Measurements from ENCODE around the gene PLD1.

The PLD1 gene

DNA sequence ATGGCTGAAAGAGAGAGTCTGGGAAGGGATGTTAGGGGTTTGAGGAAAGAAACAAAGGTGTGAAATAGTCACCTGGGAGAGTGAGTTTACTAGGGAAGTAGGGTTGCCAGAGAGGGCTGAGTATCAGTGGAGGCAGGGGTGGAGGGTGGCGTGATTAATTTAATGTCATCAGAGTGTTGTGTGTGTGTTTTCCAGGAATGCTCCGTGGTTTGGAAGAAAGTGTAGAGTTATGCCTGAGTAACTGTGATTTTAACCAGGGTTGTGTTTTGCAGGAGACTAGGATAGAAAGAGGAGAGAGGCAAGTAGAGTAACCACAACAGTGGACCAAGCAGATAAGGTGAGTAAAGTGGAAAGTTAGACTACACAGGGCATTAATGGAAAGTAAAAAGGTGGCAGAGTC is 27.2 kb downstream of the PLD1 start:
- intact Hi-C loops (cut with DNase I): no loop called here
- DNase-seq: no peak

GRCh38 chr3:171782617-171783016 is 27.7 kb downstream of the PLD1 start:
- intact Hi-C loops (cut with DNase I): no loop called here
- no peak for DNase-seq

DNA sequence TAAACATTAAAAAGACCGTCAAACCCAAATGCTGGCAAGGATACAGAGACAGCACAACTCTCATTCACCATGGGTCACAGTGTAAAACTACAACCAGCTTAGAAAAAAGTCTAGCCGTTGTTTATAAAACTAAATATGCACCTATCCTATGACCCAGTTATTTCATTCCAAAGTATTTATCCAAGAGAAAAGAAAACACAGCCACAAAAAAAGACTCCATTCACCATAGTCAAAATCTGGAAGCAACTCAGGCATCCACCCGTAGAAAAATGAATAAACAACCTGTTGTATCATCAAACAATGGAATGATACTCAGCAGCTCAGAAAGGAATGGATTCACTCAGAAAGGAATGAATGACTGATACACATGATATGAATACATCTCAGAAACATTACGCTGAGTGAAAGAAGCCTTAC is 28.6 kb downstream of the PLD1 start:
- intact Hi-C loops (cut with DNase I): no loop called here
- DNase-seq: no peak

GRCh38 chr3:171778493-171778892 is 31.8 kb downstream of the PLD1 start:
- DNase-seq: peak in 3 of 42 donors; percentile 22 to 61 (median 50)
- intact Hi-C loops (cut with DNase I): loop anchor here (10.0 kb wide), 2 partner anchors 74 to 824 kb away; no protein-coding TSS in a partner anchor

- intact Hi-C loops (cut with DNase I): loop anchor here (10.0 kb wide), 2 partner anchors 73 to 823 kb away; no protein-coding TSS in a partner anchor
These were observed 32.7 kb downstream of the PLD1 start for GRCh38 chr3:171777596-171777995.

GRCh38 chr3:171776839-171777583 is 33.3 kb downstream of the PLD1 start:
- intact Hi-C loops (cut with DNase I): loop anchor here (10.0 kb wide), 2 partner anchors 72 to 822 kb away; no protein-coding TSS in a partner anchor
- DNase-seq: peak in 1 of 42 donors; percentile 54

More at GRCh38 chr3:171777596-171777995, 32.7 kb downstream of the PLD1 start:
- no peak for DNase-seq

GRCh38 chr3:171776411-171776810 is 33.9 kb downstream of the PLD1 start:
- intact Hi-C loops (cut with DNase I): loop anchor here (10.0 kb wide), 2 partner anchors 72 to 822 kb away; no protein-coding TSS in a partner anchor
- DNase-seq: peak in 39 of 42 donors; percentile 44 to 88 (median 69)

GRCh38 chr3:171775943-171776342 is 34.3 kb downstream of the PLD1 start:
- intact Hi-C loops (cut with DNase I): loop anchor here (10.0 kb wide), 2 partner anchors 71 to 821 kb away; no protein-coding TSS in a partner anchor
- DNase-seq: peak in 3 of 42 donors; percentile 20 to 65 (median 42)

DNA sequence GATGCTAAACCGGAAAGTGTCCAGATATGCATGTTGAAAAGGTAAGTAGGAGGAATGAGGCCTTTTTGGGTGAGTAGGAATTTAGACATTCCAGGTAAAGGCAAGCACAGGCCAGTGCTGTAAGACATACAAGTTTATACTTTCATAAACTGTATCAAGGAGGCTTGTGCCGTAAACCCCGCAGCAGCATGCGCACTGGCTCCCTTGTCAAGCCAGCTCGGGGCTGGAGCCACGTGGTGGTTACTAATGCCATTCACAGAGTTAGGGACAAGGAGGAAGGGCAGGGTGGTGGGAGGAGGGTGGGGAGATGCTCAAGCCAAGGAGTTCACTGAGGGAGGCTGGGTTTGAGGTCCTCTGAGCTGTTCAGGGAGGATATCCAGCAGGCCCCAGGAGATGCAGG is 35.8 kb downstream of the PLD1 start:
- DNase-seq: peak; percentile 30 to 93 (median 75)
- intact Hi-C loops (cut with DNase I): loop anchor here (10.0 kb wide), 2 partner anchors 70 to 820 kb away; no protein-coding TSS in a partner anchor

GRCh38 chr3:171772427-171773056 is 37.7 kb downstream of the PLD1 start:
- intact Hi-C loops (cut with DNase I): loop anchor here (10.0 kb wide), 2 partner anchors 68 to 818 kb away; no protein-coding TSS in a partner anchor

DNA sequence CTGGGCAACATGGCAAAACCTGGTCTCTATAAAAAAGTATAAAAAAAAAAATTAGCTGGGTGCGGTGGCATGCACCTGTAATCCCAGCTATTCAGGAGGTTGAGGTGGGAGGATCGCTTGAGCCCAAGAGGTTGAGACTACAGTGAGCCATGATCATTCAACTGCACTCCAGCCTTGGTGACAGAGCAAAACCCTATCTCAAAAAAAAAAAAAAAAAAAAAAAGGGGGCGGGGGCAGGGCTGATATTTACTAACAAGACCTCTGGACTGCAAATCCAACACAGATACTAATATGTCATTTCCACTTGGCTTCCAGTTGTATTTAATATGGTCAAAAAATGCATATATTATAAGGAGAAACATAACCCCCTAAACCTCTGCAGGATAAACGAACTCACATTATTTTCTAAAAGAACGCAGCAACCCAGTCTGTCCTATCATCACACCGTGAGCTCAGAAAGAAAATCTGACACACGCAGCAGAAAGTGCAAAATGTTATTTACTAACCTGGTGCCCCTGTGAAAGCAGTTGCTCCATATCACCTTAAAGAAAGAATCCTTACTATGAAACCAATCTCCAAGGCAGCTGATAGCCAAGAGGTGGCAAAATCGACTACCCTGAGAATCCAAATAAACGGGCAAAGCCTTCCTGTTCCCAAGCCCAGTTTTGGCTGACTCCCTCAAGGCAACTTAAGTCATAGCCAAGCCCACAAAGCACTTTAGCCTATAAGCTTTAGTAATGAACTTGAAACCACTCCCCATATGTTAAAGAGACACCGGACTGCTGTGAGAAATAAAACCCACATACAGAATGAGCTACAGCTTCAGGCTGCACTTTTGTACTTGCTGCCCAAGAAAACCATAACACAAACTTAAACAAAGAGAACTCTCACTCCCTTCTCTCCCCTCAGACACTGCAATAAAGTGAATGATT is 39.3 kb downstream of the PLD1 start:
- DNase-seq: peak in 2 of 42 donors; percentile 24 to 30

More at GRCh38 chr3:171772427-171773056, 37.7 kb downstream of the PLD1 start:
- DNase-seq: peak in 41 of 42 donors; percentile 28 to 89 (median 74)

GRCh38 chr3:171769461-171769860 is 40.8 kb downstream of the PLD1 start:
- intact Hi-C loops (cut with DNase I): no loop called here
- no peak for DNase-seq

More for the DNA sequence above, 39.3 kb downstream of the PLD1 start:
- intact Hi-C loops (cut with DNase I): loop anchor here (10.0 kb wide), 2 partner anchors 66 to 816 kb away; no protein-coding TSS in a partner anchor

DNA sequence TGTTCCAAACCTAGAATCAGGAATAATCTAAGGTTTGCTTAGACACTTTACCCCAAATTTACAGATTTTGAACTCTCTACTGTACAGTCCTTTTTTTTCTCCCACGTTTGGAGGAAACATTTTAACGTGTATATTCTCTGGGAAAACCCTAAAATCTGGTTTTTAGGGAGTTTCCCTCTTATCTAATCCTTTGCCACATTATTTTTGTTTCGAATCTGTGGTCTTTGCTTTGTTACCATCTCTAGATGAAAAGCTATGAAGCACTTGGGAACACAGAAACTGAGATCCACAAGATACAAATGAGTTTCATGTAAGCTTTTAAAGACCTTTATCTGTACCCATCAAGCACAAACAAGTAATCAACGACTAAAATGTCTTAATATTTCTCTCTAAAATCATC is 41.3 kb downstream of the PLD1 start:
- DNase-seq: no peak
- intact Hi-C loops (cut with DNase I): no loop called here

- DNase-seq: no peak
- intact Hi-C loops (cut with DNase I): no loop called here
These were observed 41.9 kb downstream of the PLD1 start for GRCh38 chr3:171768281-171768900.

DNA sequence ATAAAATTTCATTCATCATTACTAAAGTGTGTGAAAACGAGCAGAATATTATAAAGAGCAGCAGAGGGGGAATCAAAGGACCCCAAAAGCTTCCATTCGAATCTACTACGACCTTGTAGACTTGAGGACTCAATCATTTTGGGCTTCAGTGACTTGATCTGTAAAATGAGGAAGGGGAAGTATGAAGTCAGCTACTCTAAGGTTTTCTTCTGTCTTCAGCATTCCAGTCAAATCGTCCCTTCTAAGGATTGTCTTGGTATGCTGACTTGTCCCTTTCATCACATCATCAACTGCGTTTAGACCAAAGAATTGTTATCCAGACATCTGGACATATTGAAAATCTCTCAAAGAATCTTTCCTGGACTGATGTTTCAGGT is 44.8 kb downstream of the PLD1 start:
- intact Hi-C loops (cut with DNase I): no loop called here
- no peak for DNase-seq

DNA sequence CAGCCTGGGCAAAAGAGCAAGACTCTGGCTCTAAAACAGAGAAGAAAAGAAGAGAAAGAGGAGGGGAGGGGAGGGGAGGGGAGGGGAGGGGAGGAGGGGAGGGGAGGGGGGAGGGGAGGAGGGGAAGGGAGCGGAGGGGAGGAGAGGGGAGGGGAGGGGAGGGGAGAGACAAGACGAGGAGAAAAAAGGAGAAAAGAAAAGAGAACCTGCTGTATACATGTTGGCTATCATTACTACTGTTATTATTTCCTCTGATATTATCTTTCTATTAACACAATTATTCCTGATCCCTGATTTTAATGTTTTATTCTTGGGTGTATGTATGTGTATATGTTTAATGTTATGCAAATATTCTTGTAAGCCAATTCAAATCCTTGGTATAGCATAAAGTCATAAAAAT is 46.9 kb downstream of the PLD1 start:
- intact Hi-C loops (cut with DNase I): no loop called here

DNA sequence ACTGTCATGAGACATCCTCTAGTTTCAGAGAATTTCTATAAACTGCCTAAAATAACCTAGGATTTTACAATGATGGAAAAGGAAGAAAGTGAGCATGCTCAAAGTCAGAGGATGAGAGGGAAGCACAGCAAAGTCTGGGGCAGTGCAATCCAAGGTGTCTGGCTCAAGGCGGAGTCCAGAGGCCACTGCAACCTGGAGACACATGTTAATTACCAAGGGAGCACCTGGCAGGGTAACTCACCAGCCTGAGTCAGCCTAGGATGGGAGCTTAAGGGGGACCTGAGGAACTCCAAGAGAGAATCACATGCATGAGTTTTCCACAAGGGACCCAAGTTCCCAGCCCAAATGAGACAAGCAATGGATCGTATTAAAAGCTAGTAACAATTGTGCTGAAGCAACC is 49.8 kb downstream of the PLD1 start:
- intact Hi-C loops (cut with DNase I): no loop called here
- DNase-seq: no peak

More for the DNA sequence above, 46.9 kb downstream of the PLD1 start:
- DNase-seq: no peak

DNA sequence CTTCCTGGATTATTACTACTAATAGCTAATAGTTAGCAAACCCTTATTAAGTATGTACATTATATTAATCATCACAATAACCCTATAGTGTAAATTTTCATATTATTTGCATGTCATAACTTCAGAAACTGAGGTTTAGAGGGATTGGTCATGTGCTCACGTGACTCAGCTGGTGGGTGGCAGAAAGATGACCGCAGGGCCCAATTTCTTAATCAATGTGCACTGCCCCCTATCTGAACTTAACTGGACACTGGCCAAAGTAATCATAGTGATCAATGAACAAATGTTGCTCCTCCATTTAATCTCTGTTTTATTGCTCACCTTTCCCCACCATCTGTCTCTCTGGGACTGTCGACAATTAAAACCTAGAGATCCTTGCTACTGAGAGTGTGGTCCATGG is 52.2 kb downstream of the PLD1 start:
- no peak for DNase-seq

More for the DNA sequence above, 52.2 kb downstream of the PLD1 start:
- intact Hi-C loops (cut with DNase I): no loop called here

Data from head of caudate nucleus (tissue), 42 donors.